Measurements from ENCODE around the gene COX8C. TPM values are rescaled to one million over a fixed set of nuclear protein-coding genes. Genes with fewer than 3 reads are reported as not detected.

The COX8C gene
- total and polyA plus RNA-seq, 2 of the 8 experiments (the other 6 are each of a cell fraction or from before 2014, with no cell fraction given) = not detected

- TF ChIP-seq RAD21 (IDR thresholded peaks at IDR 0.05 in 1 of 2, conservative IDR thresholded peaks at IDR 0.05 in 1 of 2; ENCODE audit: low read depth in 2 of 2, low read length in 2 of 2) (peak; percentile 68 to 74), BACH1 (IDR thresholded peaks at IDR 0.05; ENCODE audit: low read length) (no peak)
Observed at GRCh38 chr14:93337143-93337753, 9.7 kb upstream of the COX8C start (continued).

All from H1 (cell line).